ENCODE measurements around the gene RGS8.

DNA sequence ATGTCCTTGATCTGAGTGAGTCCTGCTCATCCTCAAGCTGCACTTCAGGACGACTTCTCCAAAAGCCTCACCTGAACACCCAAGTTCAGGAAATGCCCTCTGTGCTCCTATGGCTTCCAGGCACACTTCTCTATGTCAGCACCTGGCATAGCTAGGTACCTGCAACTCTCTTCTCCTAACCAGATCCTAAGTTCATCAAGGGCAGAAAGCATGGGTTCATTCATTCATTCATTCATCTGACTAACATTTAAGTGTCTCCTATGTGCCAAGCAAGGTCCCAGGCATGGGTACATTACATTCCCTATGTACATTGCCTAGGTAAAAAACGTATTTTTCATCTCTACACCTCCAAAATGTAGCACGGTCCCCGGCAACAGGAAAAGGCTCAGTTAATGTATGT is 4.0 kb downstream of the RGS8 start:
- TF ChIP-seq, protein P1, sequence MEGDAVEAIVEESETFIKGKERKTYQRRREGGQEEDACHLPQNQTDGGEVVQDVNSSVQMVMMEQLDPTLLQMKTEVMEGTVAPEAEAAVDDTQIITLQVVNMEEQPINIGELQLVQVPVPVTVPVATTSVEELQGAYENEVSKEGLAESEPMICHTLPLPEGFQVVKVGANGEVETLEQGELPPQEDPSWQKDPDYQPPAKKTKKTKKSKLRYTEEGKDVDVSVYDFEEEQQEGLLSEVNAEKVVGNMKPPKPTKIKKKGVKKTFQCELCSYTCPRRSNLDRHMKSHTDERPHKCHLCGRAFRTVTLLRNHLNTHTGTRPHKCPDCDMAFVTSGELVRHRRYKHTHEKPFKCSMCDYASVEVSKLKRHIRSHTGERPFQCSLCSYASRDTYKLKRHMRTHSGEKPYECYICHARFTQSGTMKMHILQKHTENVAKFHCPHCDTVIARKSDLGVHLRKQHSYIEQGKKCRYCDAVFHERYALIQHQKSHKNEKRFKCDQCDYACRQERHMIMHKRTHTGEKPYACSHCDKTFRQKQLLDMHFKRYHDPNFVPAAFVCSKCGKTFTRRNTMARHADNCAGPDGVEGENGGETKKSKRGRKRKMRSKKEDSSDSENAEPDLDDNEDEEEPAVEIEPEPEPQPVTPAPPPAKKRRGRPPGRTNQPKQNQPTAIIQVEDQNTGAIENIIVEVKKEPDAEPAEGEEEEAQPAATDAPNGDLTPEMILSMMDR (conservative IDR thresholded peaks at IDR 0.05; ENCODE audit: low read length): no peak
- no peak for TF ChIP-seq EZH2phosphoT487 (IDR thresholded peaks at IDR 0.05; ENCODE audit: borderline replicate concordance)

All from Loucy (cell line).